Activated T-cell treated with anti-CD3 and anti-CD28 coated beads, Interleukin-2, amount 50 U/mL, for 24 hours (primary cell): Measurements from ENCODE around the gene BCAP31.
"Not testable (repeated sequence)": the region's sequence is repeated elsewhere in the genome, so short reads cannot be mapped to it uniquely, and the experiment has no call there.

Experiments
- DNase-seq: peaks from one replicate; pipeline ENCODE4 v3.0.0-alpha.2; 2020
- H3K27ac Mint-ChIP-seq: 2 replicates; pipeline ENCODE4 v1.8.0; 2020; ENCODE audit warnings: mild to moderate bottlenecking, mixed read lengths
- H3K27me3 Mint-ChIP-seq: 2 replicates; pipeline ENCODE4 v1.8.0; 2020; ENCODE audit warnings: mixed read lengths
- H3K36me3 Mint-ChIP-seq: 2 replicates; pipeline ENCODE4 v1.8.0; 2020; ENCODE audit warnings: low read depth, mixed read lengths
- H3K4me1 Mint-ChIP-seq: 2 replicates; pipeline ENCODE4 v1.8.0; 2020; ENCODE audit warnings: low read depth, mixed read lengths
- H3K4me3 Mint-ChIP-seq: 2 replicates; pipeline ENCODE4 v1.8.0; 2020; ENCODE audit warnings: mild to moderate bottlenecking, moderate library complexity, mixed read lengths
- H3K9me3 Mint-ChIP-seq: 2 replicates; pipeline ENCODE4 v1.8.0; 2020; ENCODE audit warnings: mixed read lengths

The BCAP31 gene

DNA sequence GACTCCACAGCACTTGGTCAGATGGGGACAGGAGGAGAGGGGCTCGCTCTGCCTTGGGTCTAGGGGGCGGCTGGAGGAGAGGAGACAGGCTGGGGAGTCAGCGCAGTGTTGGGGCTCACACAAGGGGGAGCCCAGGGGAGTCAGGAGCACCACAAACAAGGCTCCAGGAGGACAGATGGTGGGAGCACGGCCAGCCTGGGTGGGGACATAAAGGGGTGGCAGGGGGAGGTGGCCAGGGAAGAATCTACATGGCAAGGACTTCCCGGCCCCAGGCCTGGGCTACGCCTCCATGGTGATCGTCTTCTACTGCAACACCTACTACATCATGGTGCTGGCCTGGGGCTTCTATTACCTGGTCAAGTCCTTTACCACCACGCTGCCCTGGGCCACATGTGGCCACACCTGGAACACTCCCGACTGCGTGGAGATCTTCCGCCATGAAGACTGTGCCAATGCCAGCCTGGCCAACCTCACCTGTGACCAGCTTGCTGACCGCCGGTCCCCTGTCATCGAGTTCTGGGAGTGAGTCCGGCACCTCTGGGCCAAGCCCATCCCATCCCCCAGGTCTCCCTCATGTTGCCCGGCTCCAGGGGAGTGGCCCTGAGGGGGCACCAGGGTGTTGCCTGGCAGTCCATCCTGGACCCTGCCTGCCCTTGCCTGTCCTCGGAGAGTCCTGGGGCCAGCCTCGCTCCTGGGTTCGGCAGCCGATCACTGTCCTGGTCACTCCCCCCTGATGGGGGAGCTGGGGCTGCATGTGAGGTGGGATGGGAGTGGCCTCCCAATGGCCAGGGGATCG is 33.0 kb downstream of the BCAP31 start:
- peaks cover 35% of the 10 kb centered on the region for H3K27me3 Mint-ChIP-seq
- not testable (repeated sequence) for H3K27ac Mint-ChIP-seq, H3K36me3 Mint-ChIP-seq, H3K4me3 Mint-ChIP-seq, H3K9me3 Mint-ChIP-seq, DNase-seq, H3K4me1 Mint-ChIP-seq

DNA sequence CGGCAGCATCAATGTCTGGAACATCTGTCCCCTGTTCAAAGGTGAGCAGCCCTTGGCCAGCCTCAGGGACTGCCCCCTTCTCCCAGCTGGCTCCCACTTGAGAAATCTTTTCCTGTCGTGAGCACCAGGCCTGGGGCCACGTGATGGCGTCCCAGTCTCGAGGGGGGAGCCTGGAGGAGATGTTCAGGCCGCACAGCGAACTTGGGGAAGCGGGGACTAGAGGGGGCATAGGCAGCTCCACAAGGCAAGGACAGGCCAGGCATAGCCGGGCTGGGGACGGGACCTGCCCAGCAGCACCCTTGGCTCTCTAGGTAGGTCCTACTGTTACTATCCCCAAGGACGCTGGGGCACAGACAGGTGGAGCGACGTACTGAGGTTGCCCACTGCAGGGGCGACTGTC is 33.7 kb downstream of the BCAP31 start:
- Mint-ChIP-seq H3K27me3 (peaks cover 40% of the 10 kb centered on the region), H3K36me3 (peaks cover 3% of the 10 kb centered on the region), H3K4me3 (no peak overlapping the region), H3K27ac (no peak overlapping the region), H3K9me3 (no peaks in the 10 kb centered on the region), H3K4me1 (no peaks in the 10 kb centered on the region)
- no peak for DNase-seq

DNA sequence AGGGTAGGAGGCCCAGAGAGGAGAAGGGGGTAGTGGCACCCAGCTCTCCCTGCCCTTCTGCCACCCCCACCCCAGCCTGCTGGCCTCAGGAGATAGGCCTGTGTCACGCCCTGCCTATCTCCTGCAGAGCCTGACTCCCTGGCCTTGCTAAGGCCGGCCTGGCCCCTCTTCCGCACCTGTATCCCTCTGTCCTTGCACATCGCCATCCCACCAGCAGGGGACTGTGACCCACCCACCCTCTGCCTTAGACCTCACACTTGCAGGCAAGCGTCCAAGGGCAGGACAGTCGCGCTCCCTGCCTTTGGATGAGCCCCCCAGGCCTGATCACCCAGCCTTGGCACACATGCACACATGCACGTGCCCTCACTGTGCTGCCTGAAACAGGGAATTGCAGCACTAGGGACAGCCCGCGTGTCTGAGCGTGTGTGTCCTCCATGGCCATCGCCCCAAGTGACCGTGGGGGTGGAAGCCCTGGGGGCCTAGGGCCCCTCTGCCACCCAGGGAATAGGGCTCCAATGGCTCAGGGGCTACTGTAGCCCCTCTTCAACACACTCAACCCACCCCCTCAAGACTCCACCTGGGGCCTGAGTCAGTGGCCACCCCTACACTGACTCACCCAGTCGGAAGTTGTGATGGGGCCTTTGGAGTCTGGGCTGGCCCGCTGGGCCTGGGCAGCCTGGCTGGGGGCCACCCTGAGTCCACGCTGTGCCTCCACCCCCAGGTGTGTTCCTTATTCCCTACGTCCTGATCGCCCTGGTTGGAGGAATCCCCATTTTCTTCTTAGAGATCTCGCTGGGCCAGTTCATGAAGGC is 34.3 kb downstream of the BCAP31 start:
- H3K27me3 Mint-ChIP-seq = peaks cover 41% of the 10 kb centered on the region
- H3K36me3 Mint-ChIP-seq = peaks cover 3% of the 10 kb centered on the region
- no peaks in the 10 kb centered on the region for H3K4me1 Mint-ChIP-seq
- H3K4me3 Mint-ChIP-seq = peak overlapping the region; percentile 6
- no peak for DNase-seq
- no peak overlapping the region for H3K27ac Mint-ChIP-seq
- no peaks in the 10 kb centered on the region for H3K9me3 Mint-ChIP-seq

- Mint-ChIP-seq H3K36me3 (no peaks in the 10 kb centered on the region), H3K4me3 (no peak overlapping the region), H3K27ac (no peak overlapping the region), H3K4me1 (no peaks in the 10 kb centered on the region), H3K27me3 (peaks cover 41% of the 10 kb centered on the region), H3K9me3 (no peaks in the 10 kb centered on the region)
- DNase-seq = no peak
Observed at GRCh38 chrX:153688911-153689590, 35.1 kb downstream of the BCAP31 start.

GRCh38 chrX:153688506-153688905 is 35.7 kb downstream of the BCAP31 start:
- Mint-ChIP-seq H3K27me3 (peaks cover 46% of the 10 kb centered on the region), H3K36me3 (no peaks in the 10 kb centered on the region), H3K4me1 (no peaks in the 10 kb centered on the region), H3K9me3 (no peaks in the 10 kb centered on the region), H3K27ac (no peak overlapping the region), H3K4me3 (no peak overlapping the region)
- DNase-seq = no peak

DNA sequence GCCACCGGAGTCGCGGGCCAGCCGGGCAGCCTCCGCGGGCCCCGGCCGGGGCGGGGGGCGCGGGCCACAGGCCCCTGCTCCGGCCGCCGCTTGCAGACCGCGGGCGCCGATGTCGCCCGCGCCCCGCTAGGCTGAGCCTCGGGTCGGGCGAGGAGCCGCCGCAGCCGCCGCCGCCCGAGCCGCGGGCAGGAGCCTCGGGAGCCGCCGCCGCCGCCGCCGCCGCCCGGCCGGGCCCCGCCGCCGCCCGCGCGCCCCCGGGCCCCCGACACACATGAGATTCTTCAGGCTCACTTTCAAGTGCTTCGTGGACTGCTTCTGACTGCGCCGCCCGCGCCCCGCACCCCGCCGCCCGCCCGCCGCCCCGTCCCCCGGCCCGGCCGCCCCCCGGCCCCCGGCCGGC is 36.1 kb downstream of the BCAP31 start:
- Mint-ChIP-seq H3K4me1 (no peaks in the 10 kb centered on the region), H3K27me3 (peaks cover 48% of the 10 kb centered on the region), H3K9me3 (no peaks in the 10 kb centered on the region), H3K36me3 (no peaks in the 10 kb centered on the region), H3K4me3 (no peak overlapping the region), H3K27ac (no peak overlapping the region)
- no peak for DNase-seq

DNA sequence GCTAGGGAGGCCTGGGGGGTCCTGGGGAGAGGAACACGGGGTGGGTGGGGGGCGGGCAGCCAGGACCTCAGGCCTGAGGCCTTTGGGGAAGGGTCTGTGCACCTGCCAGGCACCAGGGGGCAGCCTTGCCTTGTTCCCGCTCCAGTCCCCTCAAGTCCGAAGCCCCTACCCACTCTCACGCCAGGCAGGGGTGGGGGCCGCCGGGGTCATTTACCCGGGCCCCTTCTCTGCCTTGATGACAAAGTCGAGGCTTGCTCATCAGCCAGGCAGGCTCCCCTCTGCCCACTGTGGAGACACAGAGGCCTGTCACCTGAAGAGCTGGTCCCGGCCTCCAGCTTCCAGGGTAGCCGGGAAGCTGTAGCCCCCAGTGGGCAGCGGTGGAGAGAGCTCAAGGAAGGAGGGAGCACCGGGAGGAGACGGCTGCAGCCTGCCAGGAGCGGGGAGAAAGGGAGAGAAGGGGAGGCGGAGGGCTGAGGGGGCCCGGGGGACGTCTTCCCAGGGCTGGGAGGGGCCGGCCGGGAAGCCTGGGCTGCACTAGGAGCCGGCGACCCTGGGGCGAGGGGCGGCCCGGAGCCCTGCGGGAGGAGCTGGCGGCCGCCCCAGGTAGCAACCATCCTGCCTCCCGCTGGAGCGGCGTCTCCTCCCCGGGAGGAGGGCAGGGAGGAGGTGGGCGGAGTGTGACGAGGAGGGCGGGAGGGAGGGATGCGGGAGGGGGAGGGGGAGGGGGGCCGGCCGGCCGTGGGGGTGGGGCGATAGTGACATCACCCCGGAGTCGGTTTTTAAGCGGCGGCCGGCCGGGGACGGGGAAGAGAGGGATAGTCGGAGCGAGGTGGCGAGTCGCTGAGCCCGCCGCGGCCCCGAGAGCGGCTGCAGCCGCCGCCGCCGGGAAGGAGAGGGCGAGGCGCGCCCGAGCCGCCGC is 36.8 kb downstream of the BCAP31 start, which contains the start of gene SLC6A8:
SLC6A8 (plus strand) TSS at position 806 of the 919 bp plus-strand sequence. CDS start 649 bp downstream, outside the sequence.
- no peaks in the 10 kb centered on the region for H3K36me3 Mint-ChIP-seq
- H3K4me1 Mint-ChIP-seq = no peaks in the 10 kb centered on the region
- H3K27me3 Mint-ChIP-seq = peaks cover 49% of the 10 kb centered on the region
- H3K4me3 Mint-ChIP-seq = peak within 1 kb of the TSS; percentile 67
- H3K27ac Mint-ChIP-seq = no peak within 1 kb of the TSS
- H3K9me3 Mint-ChIP-seq = no peaks in the 10 kb centered on the region
- peak; percentile 59 for DNase-seq

GRCh38 chrX:153686711-153687110 is 37.5 kb downstream of the BCAP31 start:
- Mint-ChIP-seq H3K4me1 (no peaks in the 10 kb centered on the region), H3K27me3 (peaks cover 46% of the 10 kb centered on the region), H3K27ac (no peak overlapping the region), H3K4me3 (no peak overlapping the region), H3K36me3 (no peaks in the 10 kb centered on the region), H3K9me3 (no peaks in the 10 kb centered on the region)
- DNase-seq = no peak

- DNase-seq = no peak
- Mint-ChIP-seq H3K4me1 (no peaks in the 10 kb centered on the region), H3K4me3 (no peak overlapping the region)
Observed at GRCh38 chrX:153685751-153686696, 38.2 kb downstream of the BCAP31 start.

GRCh38 chrX:153685156-153685536 is 39.0 kb downstream of the BCAP31 start:
- Mint-ChIP-seq H3K4me3 (no peak overlapping the region), H3K27ac (no peak overlapping the region), H3K4me1 (no peaks in the 10 kb centered on the region), H3K27me3 (peaks cover 35% of the 10 kb centered on the region), H3K36me3 (no peaks in the 10 kb centered on the region), H3K9me3 (no peaks in the 10 kb centered on the region)
- DNase-seq = no peak

More at GRCh38 chrX:153685751-153686696, 38.2 kb downstream of the BCAP31 start:
- H3K27ac Mint-ChIP-seq = no peak overlapping the region
- peaks cover 41% of the 10 kb centered on the region for H3K27me3 Mint-ChIP-seq
- H3K9me3 Mint-ChIP-seq = no peaks in the 10 kb centered on the region
- no peaks in the 10 kb centered on the region for H3K36me3 Mint-ChIP-seq

DNA sequence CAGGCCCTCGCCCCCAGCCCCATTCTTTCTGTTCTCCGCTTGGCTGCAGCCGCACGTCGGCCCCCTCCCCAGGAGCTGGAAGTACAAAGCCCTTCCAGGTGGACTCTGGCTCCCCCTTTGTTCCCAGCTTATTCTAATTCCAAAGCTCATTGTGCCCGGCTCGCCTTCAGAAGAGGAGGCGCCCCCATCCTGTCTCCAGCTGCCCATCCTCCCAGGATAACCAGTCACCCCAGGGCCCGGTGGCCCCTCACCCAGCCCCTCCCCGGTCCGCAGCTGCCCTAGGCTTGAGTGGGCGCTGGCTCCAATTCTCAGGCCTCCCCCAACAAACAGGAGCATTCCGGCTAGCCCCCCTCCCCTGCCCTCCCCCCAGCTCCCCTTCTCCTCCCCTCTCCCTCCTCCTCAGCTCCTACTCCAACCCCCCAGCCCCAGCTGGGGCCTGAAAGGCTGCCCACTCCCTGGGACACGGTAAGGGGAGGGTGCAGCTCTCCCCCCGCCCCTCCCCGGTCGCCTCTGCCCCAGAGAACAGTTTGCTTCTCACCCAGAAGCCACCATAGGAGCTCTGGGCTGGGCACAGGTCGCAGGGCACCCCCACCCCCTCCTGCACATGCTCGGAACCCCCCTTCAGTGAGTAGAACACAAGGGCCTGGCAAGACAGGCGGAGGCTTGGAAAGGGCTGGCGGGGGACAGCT is 39.6 kb downstream of the BCAP31 start:
- no peaks in the 10 kb centered on the region for H3K36me3 Mint-ChIP-seq
- H3K4me3 Mint-ChIP-seq = no peak overlapping the region
- H3K4me1 Mint-ChIP-seq = no peaks in the 10 kb centered on the region
- H3K27ac Mint-ChIP-seq = no peak overlapping the region
- H3K9me3 Mint-ChIP-seq = no peaks in the 10 kb centered on the region
- no peak for DNase-seq
- H3K27me3 Mint-ChIP-seq = peaks cover 35% of the 10 kb centered on the region

- not testable (repeated sequence) for H3K4me3 Mint-ChIP-seq, DNase-seq, H3K36me3 Mint-ChIP-seq, H3K9me3 Mint-ChIP-seq, H3K27ac Mint-ChIP-seq, H3K4me1 Mint-ChIP-seq
- H3K27me3 Mint-ChIP-seq = peaks cover 33% of the 10 kb centered on the region
Observed at GRCh38 chrX:153683486-153683885, 40.7 kb downstream of the BCAP31 start.
